Fibroblast of the conjunctiva (primary cell): ENCODE results near the gene POC1A.

Experiments
- DNase-seq: peaks from one replicate; pipeline ENCODE4 v3.0.0-alpha.2; 2010; ENCODE audit warnings: low read depth

Gene POC1A

GRCh38 chr3:52084954-52085680 is 69.1 kb downstream of the POC1A start:
- DNase-seq: no peak

GRCh38 chr3:52084216-52084945 is 69.8 kb downstream of the POC1A start:
- DNase-seq: no peak

GRCh38 chr3:52083556-52084087 is 70.6 kb downstream of the POC1A start:
- DNase-seq: no peak

DNA sequence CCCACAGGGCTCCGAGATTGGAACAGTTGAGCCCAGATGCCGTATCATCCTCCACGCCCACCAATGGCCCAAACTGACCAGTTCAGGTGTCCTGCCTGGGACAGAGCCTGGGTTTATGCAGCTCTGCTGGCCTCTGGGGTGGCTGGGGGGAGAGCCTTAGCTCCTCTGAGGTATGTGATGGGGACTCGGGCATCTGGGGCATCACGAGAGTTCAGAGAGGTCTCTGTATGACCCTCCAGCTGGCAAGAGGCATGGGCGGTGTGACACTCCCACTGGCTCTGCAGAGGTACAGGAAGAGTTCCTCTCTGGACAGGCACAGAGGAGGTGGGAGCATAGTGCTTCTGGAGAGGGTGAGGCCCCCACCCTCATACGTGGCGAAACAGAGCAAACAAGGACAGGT is 71.3 kb downstream of the POC1A start:
- DNase-seq: no peak

DNA sequence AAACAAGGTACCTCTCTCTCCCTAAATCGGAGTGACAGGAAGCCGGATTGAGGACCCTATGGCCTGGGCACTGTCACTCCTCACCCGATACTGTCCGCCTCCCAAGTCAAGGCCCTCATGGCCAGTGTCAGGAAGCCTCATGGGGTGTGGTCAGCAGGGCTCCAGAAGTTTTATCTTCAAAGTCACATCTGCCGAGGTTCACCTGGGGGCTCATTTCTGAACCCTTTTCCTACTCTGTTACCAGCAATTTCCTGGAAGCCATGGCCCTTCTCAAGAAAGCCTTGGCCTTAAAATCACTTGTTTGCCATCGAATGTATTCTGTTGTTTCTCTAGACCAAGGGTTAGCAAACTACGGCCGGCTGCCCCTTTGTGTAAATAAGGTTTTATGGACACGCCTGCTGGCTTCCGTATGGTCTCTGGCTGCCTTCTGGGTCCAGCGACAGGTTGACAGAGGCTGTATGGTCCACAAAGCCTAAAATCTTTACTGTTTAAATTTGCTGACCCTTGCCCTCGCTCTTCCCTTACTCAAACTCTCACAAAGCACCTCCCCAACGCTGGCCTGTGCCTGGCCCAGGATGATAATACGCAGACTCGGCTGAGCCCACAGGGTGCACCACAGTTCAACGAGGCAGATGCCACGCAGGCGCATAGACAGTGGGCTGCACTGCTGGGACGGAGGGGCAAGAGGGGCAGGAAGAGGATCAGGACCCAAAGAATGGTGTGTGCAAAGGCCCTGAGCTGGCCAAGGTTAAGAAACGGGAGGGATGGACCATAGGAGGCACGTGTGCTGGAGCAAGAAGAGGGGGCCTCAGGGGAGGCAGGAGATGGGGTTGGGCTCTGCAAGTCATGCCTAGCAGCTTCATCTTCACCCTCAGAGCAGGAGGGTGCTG is 73.1 kb downstream of the POC1A start:
- no peak for DNase-seq

GRCh38 chr3:52079958-52080357 is 74.3 kb downstream of the POC1A start:
- no peak for DNase-seq

- DNase-seq: no peak
Observed at GRCh38 chr3:52078781-52079560, 75.3 kb downstream of the POC1A start.

DNA sequence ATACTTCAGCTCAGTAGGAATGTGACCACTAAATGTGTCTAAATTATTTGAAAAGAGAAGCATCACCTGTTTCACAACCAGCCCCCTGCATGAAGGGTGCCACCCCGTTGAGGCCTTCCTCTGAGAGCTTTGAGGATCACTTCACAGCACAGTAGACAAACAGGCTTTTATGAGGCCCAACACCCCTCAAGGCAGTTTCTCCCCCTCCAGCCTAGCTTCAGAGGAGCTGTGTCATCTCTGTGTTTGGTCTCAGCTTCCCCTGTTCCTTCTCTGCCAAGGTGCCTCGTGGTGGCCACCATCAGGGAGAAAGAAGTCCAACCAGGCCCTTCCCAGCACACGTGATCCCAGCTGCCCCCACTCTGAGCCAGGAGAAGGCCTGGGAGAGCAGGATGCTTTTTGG is 76.3 kb downstream of the POC1A start:
- DNase-seq: no peak

DNA sequence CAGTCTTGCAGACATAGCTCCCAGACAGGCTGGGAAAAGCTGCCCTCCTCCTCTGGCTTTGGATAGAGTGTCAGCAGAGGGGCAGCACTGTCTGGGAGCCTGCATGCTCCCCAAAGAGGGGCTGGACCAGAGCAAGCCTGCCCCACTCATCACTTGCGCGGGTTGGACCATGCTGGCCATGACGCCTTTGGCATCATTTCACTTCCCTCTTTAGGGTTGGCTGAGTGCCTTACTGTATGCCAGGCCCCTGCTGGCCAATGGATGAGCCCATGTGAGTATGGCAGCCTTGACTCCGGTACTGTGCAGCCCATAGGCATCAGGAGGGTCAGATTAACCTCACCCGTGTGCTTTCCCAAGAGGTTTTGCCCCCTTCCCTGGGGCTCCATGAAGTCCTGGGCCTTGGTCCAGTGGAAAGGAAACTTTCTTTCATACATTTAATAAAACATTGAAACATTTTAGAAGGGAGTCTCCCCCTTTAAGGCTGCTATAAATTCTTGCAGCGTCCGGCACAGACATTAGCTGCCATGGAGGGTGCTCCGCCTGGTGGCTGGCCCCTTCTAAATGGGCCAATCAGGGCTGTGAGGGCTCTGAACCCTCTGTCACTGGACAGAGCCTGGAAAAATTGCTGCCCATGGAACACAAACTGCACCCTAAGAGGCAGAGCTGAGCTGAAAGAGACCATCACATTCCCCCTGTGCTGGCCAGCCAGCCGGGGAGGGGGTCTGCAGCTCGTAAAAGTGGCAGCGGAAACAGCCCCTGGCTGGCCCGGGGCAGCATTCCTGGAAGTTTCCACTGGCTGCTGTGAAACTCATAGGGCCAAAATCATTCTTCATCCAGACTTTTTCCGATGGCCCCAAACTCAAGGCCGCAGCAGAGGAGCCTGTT is 77.1 kb downstream of the POC1A start:
- DNase-seq: no peak

DNA sequence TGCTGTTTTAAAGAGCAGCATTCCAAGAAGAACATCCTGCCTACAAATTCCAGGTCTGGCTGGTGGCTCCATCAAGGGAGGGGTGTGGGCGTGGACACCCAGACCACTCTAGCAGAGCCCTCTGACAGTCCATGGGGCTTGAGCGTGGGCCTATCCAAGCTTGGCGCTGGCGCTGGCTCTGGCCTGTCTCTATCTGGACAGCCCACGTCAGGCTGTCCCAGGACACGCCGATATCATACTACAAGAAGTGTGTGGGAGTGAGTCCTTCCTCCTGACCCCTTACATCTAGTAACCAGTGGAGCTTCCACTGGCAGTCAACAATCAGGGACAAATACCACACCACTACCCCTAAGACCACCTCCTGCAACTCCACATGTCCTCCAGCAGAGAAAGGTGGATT is 80.7 kb downstream of the POC1A start:
- DNase-seq: no peak

DNA sequence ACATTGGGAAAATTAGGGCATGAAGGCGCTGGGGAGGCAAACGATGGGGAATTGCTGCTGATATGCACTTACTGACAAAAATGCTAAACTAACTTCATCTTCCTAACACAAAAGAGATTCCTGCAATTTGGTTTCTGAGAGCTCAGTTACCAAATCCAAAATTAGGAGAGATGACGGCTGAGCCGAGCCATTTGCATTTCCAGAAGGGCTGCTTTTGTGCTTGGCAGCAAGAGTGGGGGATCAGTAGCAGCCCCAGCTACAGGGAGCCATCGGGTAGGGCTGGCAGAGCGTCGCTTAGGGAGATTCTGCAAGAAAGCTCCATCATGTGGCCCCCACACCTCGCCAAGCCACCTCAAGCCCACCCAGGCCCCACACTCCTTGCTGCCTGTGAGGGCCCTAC is 81.8 kb downstream of the POC1A start:
- no peak for DNase-seq

DNA sequence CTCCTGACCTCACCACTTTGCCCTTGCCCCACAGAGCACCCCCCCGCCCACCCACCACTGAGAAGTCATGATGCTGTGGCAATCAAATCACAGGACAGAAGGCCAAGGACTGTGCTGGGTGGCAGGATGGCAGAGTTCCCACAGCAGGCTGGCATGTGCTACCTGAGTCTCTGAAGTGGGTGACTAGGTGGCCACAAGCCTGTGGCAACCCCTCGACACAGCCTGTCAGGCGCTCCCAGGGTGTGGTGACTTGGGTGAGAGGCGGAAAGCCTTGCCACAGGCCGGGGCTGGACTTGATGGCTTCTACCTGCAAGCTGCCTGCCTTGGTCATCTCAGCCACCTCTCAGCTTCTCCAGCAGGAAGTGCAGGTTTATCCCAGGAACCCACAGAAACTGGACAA is 82.2 kb downstream of the POC1A start:
- no peak for DNase-seq

- DNase-seq: no peak
Observed at GRCh38 chr3:52070724-52071621, 83.2 kb downstream of the POC1A start.

DNA sequence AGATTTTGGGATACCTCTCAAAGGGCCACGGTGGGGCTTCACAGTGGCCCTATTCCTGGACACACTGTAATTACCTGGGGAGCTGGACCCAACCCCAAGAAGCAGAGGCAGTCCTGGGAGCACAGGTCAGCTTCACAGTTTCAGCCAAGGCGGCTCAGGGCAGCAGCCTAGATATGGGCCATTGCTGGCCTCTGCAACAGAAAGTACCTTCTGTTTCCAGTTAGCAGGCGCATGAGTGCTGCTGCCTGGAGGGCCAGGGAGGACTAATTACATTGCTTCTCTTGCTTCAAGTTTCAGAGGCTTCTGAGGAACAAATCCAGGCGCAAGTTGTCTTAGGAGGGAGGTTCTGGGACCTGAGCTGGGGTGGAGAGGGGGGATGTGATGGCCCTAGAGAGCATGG is 84.4 kb downstream of the POC1A start:
- DNase-seq: no peak

DNA sequence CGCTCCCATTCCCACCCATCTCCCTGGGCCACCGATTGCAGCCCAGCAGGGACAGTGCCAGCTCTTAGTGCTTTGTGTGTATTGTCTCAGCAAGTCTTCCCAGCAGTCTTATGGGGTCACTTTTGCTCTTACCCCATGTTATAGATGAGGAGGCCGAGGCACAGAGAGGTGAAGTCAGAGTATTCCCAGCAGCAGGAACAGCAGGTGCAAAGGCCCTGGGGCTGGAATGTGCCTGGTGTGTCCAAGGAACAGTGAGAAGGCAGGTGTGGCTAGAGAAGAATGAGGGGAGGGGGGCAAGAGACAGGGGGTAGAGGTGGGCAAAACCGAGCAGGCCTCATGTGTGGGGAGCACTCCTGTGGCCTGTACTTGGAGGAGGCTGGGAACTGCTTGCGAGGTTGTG is 85.1 kb downstream of the POC1A start:
- DNase-seq: no peak

DNA sequence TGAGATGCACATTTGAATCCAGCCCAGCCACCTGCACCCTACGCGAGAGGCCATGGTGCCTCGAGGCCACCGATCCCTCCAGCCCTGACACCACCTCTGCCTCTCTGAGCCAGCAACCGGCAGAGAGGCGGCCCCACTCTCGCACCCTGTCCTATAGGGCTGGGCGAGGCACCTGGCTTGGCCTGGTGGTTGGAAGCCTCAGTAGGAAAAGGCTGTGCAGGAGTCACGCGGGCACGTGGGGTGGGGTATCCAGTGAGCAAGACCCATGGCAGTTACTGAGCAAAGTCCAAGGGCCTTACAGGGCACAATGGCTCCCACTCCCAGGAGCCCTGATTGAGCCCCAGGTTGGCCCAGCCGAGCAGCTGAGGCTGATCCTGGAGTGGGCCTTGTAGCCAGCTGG is 85.5 kb downstream of the POC1A start:
- DNase-seq: no peak

- peak; percentile 32 for DNase-seq
Observed at GRCh38 chr3:52068055-52068571, 86.1 kb downstream of the POC1A start.

GRCh38 chr3:52067526-52067925 is 86.7 kb downstream of the POC1A start:
- no peak for DNase-seq

GRCh38 chr3:52067046-52067445 is 87.2 kb downstream of the POC1A start:
- DNase-seq: no peak
